T-helper 2 cell treated with Interferon-gamma antibody and Interleukin-4, amounts not matched to agents 100 ng/mL and 5 ng/mL, for 36 hours (primary cell): ENCODE measurements around the gene TEKTIP1. TPM values are rescaled to one million over a fixed set of nuclear protein-coding genes. Genes with fewer than 3 reads are reported as not detected.
"Not testable (repeated sequence)": the region's sequence is repeated elsewhere in the genome, so short reads cannot be mapped to it uniquely, and the experiment has no call there.

ENCODE experiments used
- intact Hi-C: fragments of 100-400 bp; cut with micrococcal nuclease; formaldehyde crosslinking; loops from one replicate; pipeline ENCODE4 v1.15.1; 2023
- total RNA-seq: library from RNA; stranded (reverse); gene quantifications from 2 replicates; pipeline ENCODE4 v1.2.3, GENCODE V29; 2022

Gene TEKTIP1
- total RNA-seq, 1 donor from 2014 or later, result 4.5 TPM

GRCh38 chr19:3577723-3578344, 38.9 kb downstream of the TEKTIP1 start:
- intact Hi-C loops, result loop anchor here (10.0 kb wide), 1 partner anchor 487 kb away; the partner anchor contains the start of gene ZBTB7A

- intact Hi-C loops, result loop anchor here (10.0 kb wide), 1 partner anchor 486 kb away; the partner anchor contains the start of gene ZBTB7A
Measured at GRCh38 chr19:3578390-3578789, 39.4 kb downstream of the TEKTIP1 start.

GRCh38 chr19:3580156-3580934, 41.4 kb downstream of the TEKTIP1 start:
- intact Hi-C loops, result no loop called here

- intact Hi-C loops, result not testable (repeated sequence)
Measured at GRCh38 chr19:3581792-3582191, 42.8 kb downstream of the TEKTIP1 start.

- intact Hi-C loops, result not testable (repeated sequence)
Measured at GRCh38 chr19:3584036-3584802, 45.2 kb downstream of the TEKTIP1 start.

GRCh38 chr19:3585301-3586126, 46.5 kb downstream of the TEKTIP1 start, which contains the start of gene GIPC3:
Gene GIPC3 (plus strand): TSS chr19:3585478. CDS start chr19:3585598, 120 bp downstream.
- intact Hi-C loops, result no loop called here

- intact Hi-C loops, result no loop called here
Measured at GRCh38 chr19:3586127-3586626, 47.2 kb downstream of the TEKTIP1 start.

GRCh38 chr19:3586707-3587346, 47.9 kb downstream of the TEKTIP1 start:
- intact Hi-C loops, result no loop called here

- intact Hi-C loops, result no loop called here
Measured at GRCh38 chr19:3589439-3589838, 50.5 kb downstream of the TEKTIP1 start.

GRCh38 chr19:3589949-3590348, 51.0 kb downstream of the TEKTIP1 start:
- intact Hi-C loops, result no loop called here

GRCh38 chr19:3590991-3591659, 52.2 kb downstream of the TEKTIP1 start:
- intact Hi-C loops, result no loop called here

- intact Hi-C loops, result no loop called here
Measured at GRCh38 chr19:3591876-3592613, 53.1 kb downstream of the TEKTIP1 start.

GRCh38 chr19:3593156-3593555, 54.2 kb downstream of the TEKTIP1 start:
- intact Hi-C loops, result no loop called here

Other genes starting within 250 kb of the TEKTIP1 start
- gene NFIC, start 172.6 kb upstream of the TEKTIP1 start, total RNA-seq, result 11.5 and 11.9 TPM in 2 replicates
- 1.3 and 1.5 TPM in 2 replicates for gene SMIM24, start 58.6 kb upstream of the TEKTIP1 start, total RNA-seq
- not detected in 2 replicates for gene SMIM44, start 55.7 kb upstream of the TEKTIP1 start, total RNA-seq
- 15.7 and 16.2 TPM in 2 replicates for gene DOHH, start 38.5 kb upstream of the TEKTIP1 start, total RNA-seq
- 62.8 and 65.2 TPM in 2 replicates for gene FZR1, start 32.9 kb upstream of the TEKTIP1 start, total RNA-seq
- gene MFSD12, start 18.4 kb downstream of the TEKTIP1 start, total RNA-seq, result 66.6 and 71.2 TPM in 2 replicates
- 38.7 and 41.0 TPM in 2 replicates for gene HMG20B, start 33.8 kb downstream of the TEKTIP1 start, total RNA-seq
- 0.41 and 0.48 TPM in 2 replicates for gene GIPC3, start 46.3 kb downstream of the TEKTIP1 start, total RNA-seq
- gene TBXA2R, start 67.7 kb downstream of the TEKTIP1 start, total RNA-seq, result 0.52 and 0.93 TPM in 2 replicates
- gene CACTIN, start 87.6 kb downstream of the TEKTIP1 start, total RNA-seq, result 32.6 and 34.8 TPM in 2 replicates
- 15.6 TPM in 2 replicates for gene PIP5K1C, start 161.3 kb downstream of the TEKTIP1 start, total RNA-seq
- gene TJP3, start 169.2 kb downstream of the TEKTIP1 start, total RNA-seq, result 1.0 and 1.2 TPM in 2 replicates
- gene APBA3, start 222.5 kb downstream of the TEKTIP1 start, total RNA-seq, result 40.5 and 42.3 TPM in 2 replicates
- 100 and 105 TPM in 2 replicates for gene MRPL54, start 223.5 kb downstream of the TEKTIP1 start, total RNA-seq
- not detected in 2 replicates for gene RAX2, start 233.1 kb downstream of the TEKTIP1 start, total RNA-seq
- gene MATK, start 247.2 kb downstream of the TEKTIP1 start, total RNA-seq, result 16.4 and 18.8 TPM in 2 replicates